Left hindlimb (tissue), 1 donor: ENCODE results near the gene SLC9A7.
A peak's percentile ranks its signal among the peaks of the same experiment; 100 is the strongest.

Experiments
- DNase-seq: peaks from one replicate; pipeline ENCODE4 v3.0.0-alpha.2; 2018

SLC9A7 gene

GRCh38 chrX:46597208-46597607, 161.7 kb downstream of the SLC9A7 start:
- DNase-seq, result no peak

DNA sequence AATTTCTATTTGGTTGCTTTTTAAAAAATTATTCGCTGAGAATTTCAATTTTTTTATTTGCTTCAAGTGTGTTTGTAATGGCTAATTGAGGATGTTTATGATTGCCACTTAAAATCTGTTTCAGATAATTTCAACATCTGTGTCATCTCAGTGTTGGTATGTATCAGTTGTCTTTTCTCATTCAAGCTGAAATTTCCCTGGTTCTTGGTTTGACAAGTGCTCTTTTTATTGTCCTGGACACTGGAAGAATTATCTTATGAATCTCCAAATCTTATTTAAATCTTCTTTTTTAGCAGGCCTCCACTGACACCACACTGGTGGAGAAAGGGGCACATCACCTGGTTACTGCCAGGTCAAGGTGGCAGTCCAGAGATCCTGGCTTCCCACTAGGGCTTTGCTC, 163.8 kb downstream of the SLC9A7 start:
- no peak for DNase-seq

- no peak for DNase-seq
Observed at GRCh38 chrX:46589977-46590723, 168.8 kb downstream of the SLC9A7 start.

DNA sequence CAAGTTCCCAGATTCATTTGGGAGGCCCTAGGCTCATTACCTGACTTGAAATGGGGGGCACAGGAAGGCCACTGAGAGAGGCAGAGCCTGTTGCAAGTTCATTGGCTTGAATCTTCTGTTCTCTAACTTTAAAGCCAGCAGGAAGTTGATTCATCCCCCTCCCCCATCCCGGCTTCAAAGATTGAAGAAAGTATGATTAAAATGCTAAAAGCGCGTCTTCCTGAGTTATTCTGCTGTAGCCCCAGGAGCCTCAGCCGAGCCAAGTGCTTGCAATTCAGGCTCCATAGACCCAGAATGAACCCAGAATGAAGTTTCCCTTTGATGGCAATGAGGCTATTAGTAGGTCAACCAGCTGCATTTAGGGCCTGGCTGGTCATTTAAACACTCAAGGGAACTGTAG, 170.7 kb downstream of the SLC9A7 start:
- DNase-seq, result no peak

DNA sequence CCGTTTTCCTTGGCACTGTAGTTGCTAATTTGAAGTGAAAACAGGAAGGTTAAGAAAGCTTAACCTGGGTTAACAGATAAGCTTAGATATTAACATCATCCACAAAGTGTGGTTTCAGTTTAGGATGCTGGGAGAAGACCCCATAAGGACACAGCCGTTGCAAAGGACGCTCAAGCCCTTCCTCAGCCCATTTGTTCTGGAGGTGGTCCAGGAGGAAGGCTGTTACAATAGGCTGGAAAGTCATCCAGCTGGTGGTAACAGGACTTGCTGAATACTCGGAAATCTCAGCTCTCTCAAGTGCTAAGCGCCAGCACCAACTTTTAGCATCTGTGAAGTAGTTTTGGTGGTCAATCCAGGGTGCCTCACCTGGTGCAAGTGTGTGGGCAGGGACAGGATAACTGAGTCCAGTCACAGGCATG, 171.2 kb downstream of the SLC9A7 start:
- DNase-seq, result no peak

DNA sequence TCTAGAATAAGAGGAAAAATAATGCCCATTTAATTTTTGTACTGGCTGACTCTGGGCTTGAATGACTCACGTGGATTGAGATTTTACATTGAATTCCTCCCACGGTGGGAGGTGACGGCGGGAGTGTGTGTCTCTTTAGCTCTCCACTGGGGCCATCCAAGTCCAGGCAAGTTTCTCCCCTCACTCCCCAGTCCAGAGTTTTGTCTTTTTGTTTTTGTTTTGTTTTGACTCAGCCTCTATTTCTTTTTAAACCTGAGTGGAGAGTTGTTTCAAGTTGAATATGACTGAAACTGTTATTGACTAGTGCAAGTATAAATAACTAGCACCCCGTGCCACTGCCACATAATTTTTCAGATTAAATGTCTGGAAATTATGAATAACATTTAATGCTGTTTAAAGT, 171.8 kb downstream of the SLC9A7 start:
- no peak for DNase-seq

- no peak for DNase-seq
Observed at GRCh38 chrX:46584736-46585135, 174.2 kb downstream of the SLC9A7 start.

DNA sequence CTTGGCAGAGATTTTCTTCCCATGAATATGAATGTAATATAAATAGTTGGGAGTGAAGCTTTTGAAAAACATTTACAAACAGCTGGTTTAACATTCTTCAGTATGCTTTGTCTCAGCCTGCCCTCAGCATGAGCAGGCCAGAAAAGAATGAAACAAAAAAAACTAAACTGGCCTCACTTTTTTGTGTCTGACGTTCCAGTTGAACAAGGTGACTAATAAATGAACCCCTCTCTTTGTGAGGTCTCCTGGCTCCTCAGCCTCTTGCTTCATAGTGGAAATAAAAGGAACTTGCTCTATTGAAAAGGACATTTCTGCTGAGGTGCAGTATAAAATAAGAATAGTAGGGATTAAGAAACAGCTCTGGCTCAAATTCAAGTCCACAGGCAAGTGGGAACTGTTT, 176.0 kb downstream of the SLC9A7 start:
- DNase-seq, result no peak

DNA sequence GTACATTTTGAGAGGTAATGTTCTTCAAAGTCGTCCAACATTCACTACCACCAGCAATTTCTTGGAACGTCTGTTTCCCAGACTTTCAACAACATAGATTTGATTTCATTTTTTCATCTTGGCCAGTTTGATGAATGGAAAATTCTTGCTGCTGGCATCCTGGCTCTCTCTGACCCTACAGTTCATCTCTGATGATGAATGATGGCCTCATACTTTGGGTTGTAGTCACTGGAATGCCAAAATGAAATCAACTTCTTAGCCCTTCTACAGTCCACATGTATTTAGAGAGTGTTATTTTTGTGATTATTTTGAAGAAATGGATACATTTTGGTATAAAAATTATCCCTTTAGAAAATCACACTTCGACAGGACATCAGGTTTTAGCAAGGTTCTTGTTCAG, 176.6 kb downstream of the SLC9A7 start:
- DNase-seq, result no peak

DNA sequence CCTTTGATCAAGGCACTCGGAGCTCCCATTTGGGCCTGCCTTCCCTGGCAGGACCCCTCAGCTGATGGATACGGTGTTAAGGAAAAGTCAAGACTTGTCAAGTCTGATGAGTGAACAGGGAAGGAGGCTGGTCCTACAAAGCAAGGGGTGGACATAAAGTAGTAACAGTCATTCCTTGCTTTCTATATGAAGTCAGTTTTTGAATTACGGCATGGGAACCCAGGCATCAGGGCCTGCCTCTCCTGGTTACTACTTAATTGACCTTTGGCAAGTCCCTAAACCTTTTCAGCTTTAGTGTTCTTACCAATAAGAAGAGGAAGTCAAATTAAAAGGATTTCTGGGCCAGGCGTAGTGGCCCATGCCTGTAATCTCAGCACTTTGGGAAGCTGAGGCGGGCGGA, 178.3 kb downstream of the SLC9A7 start:
- DNase-seq, result no peak

DNA sequence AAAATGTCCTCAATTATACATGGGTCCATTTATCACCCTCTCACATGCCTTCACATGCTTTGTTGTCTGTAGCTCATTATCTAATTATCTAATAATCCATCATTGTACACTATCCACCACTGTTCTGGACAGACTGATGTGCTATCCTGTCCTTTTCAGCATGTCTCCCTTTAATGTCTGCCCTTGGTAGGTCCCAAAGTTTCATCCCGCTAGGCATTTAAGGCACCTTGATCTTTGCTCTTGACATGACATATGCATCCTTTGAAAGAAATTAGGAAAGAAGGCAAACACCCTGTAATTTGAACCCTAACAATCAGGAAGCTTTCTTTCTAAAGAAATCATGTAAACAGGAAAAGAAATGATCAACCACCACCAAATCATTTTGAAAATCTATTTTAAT, 179.7 kb downstream of the SLC9A7 start:
- DNase-seq, result no peak

DNA sequence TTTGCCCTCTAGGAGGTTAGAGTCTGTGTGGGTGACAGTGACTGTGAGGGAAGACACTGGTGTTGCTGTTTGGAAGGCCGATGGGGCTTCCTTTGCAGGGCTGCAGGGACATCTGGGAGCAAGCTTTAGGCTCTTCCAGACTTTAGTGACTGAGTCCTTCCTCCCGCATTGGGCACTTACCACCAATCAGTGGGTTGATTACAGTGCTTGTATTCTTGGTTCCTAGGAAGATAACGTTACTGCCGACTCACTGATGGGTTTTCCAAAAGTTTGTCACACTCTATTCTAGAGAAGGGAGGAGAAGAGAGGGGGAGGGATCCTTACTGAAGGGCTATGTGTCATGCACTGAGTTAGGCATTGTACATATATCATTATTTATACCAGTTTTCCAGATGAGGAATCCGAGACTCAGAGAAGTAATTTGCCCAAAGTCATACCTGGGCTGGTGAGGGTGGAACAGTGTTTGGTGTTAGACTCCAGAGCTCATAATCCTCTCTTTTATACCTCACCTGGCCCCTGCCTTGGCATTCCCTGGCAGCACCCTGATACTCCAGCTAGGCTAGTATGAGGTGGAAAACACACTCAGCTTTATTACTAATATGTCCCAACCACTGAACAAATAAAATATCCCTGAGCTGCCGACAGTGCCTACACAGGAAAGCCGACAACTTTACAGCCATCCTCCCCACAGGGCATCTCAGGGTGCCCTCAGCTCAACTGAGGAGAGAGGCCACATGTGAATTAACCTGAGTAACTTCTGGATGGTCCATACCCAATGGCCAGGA, 181.5 kb downstream of the SLC9A7 start:
- no peak for DNase-seq

- no peak for DNase-seq
Observed at GRCh38 chrX:46576458-46576857, 182.5 kb downstream of the SLC9A7 start.

DNA sequence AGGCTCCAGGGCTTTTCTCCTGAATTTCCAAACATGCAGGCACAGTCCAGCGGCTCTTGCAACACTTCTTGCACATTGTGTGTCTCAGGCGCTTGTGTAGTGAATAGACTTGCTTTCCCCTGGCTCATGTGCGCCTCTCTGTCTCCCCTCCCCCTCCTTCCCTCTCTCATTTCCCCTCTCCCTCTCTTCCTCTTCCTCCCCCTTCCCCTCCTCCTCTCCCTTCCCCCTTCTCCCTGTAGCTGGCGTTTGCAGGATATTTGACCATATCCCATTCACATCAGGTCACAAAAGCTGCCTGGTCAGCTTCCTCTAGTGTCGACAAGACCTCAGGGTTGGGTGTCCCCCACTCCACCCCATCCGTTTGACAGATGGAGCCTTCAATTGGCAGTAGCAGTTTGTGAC, 182.9 kb downstream of the SLC9A7 start:
- DNase-seq, result no peak

- no peak for DNase-seq
Observed at GRCh38 chrX:46575586-46575985, 183.3 kb downstream of the SLC9A7 start.

- DNase-seq, result no peak
Observed at GRCh38 chrX:46574774-46575381, 184.0 kb downstream of the SLC9A7 start.

DNA sequence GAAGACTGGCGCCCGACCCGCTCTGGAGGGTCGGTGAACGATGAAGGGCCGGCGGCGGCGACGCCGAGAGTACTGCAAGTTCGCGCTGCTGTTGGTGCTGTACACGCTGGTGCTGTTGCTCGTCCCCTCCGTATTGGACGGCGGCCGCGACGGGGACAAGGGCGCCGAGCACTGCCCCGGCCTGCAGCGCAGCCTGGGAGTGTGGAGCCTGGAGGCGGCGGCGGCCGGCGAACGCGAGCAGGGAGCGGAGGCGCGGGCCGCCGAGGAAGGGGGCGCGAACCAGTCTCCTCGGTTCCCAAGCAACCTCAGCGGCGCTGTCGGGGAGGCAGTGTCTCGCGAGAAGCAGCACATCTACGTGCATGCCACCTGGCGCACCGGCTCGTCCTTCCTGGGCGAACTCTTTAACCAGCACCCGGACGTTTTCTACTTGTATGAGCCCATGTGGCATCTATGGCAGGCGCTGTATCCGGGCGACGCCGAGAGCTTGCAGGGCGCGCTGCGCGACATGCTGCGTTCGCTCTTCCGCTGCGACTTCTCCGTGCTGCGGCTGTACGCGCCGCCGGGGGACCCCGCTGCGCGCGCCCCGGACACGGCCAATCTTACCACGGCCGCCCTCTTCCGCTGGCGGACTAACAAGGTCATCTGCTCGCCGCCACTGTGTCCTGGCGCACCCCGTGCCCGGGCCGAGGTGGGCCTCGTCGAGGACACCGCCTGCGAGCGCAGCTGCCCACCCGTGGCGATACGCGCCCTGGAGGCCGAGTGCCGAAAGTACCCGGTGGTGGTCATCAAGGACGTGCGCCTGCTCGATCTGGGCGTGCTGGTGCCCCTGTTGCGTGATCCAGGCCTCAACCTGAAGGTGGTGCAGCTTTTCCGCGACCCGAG, 184.8 kb downstream of the SLC9A7 start:
- peak; percentile 39 for DNase-seq

- peak; percentile 52 for DNase-seq
Observed at GRCh38 chrX:46573331-46573891, 185.5 kb downstream of the SLC9A7 start, which contains the start of gene CHST7. Gene CHST7 (plus strand): TSS chrX:46573765. CDS start chrX:46573932, 167 bp downstream.

- DNase-seq, result no peak
Observed at GRCh38 chrX:46572340-46572936, 186.5 kb downstream of the SLC9A7 start.

DNA sequence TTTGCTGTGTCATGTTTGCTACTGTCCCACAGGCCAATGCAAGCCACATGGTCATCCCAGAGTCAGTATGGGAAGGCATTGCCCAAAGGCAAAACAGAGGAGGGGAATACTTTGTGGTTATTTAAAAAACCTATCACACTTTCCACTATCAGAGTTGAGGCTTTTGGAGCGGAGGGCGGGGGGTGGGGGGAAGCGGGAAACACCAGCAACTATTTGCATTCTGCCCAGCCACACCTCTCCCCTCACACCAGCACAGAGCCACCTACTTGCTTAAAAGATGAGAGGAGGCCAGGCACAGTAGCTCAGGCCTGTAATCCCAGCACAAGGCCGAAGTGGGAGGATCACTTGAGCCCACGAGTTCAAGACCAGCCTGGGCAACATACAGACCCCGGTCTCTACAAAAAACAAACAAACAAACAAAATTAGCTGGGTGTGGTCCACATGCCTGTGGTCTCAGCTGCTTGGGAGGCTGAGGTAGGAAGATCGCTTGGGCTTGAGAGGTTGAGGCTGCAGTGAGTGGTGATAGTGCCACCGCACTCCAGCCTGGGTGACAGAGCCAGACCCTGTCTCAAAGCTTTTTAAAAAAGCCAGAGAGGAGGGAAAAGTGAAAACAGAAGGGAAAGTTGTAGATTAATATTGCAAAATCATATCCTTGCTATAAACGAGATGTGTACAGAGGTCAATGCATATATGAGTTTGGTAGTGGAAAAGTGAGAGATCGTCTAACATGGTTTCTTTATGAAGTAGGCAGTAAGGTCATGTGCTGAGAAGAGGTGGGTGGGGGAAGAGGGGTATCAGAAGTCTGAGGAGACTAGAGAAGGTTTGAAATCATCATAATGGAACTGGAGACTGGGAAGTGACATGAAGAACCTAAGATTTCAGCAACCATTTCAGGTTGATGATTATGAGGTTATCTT, 187.2 kb downstream of the SLC9A7 start:
- DNase-seq, result no peak

DNA sequence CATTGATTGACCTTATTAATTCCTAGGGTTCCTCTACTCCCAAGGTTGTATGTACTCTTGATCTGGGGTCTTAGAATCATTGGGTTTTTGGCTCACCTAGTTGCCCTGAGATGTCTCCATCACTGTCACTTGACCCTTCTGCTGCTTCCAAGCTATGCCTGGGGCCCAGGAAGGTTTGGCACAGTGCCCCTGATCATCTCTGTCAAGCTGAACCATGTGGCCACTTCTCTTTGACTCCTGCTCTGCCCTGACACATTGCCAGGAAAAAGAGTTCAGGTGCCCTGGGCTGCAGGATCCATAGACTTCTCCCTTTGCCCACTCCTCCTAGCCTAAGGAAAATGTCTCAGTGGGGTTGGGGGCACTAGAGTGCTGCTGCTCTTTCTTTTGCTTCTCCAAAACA, 189.3 kb downstream of the SLC9A7 start:
- no peak for DNase-seq
